ENCODE data around the gene RIPOR3.

Gene RIPOR3

GRCh38 chr20:50589548-50590347, 101.6 kb downstream of the RIPOR3 start:
- FAIRE-seq (no peak), DNase-seq (ENCODE audit: insufficient read length) (no peak)
- TF ChIP-seq POLR2AphosphoS5 (IDR thresholded peaks at IDR 0.05; ENCODE audit: low read depth, low read length), result no peak
- no peak for TF ChIP-seq TAF1 (IDR thresholded peaks at IDR 0.05; ENCODE audit: borderline replicate concordance, low read depth, low read length)
- TF ChIP-seq POLR2A (IDR thresholded peaks at IDR 0.05; ENCODE audit: low read depth, low read length), result no peak

GRCh38 chr20:50588034-50588736, 103.2 kb downstream of the RIPOR3 start:
- TF ChIP-seq POLR2A (IDR thresholded peaks at IDR 0.05; ENCODE audit: low read depth, low read length) (peak; percentile 30; the same call in 1 of the 2 replicates), TAF1 (IDR thresholded peaks at IDR 0.05; ENCODE audit: borderline replicate concordance, low read depth, low read length) (no peak), POLR2AphosphoS5 (IDR thresholded peaks at IDR 0.05; ENCODE audit: low read depth, low read length) (peak; percentile 18; the same call in 1 of the 2 replicates)
- DNase-seq (ENCODE audit: insufficient read length) (peak; percentile 81), FAIRE-seq (peak; percentile 51)

GRCh38 chr20:50587291-50587961, 103.9 kb downstream of the RIPOR3 start:
- FAIRE-seq, result no peak
- TF ChIP-seq TAF1 (IDR thresholded peaks at IDR 0.05; ENCODE audit: borderline replicate concordance, low read depth, low read length) (no peak), POLR2A (IDR thresholded peaks at IDR 0.05; ENCODE audit: low read depth, low read length) (no peak), POLR2AphosphoS5 (IDR thresholded peaks at IDR 0.05; ENCODE audit: low read depth, low read length) (no peak)
- DNase-seq (ENCODE audit: insufficient read length), result no peak

- no peak for FAIRE-seq
Measured at GRCh38 chr20:50586531-50587232, 104.7 kb downstream of the RIPOR3 start.

GRCh38 chr20:50585678-50586077, 105.7 kb downstream of the RIPOR3 start:
- FAIRE-seq, result no peak
- no peak for TF ChIP-seq POLR2A (IDR thresholded peaks at IDR 0.05; ENCODE audit: low read depth, low read length)
- TF ChIP-seq POLR2AphosphoS5 (IDR thresholded peaks at IDR 0.05; ENCODE audit: low read depth, low read length), result no peak

More at GRCh38 chr20:50586531-50587232, 104.7 kb downstream of the RIPOR3 start:
- TF ChIP-seq POLR2AphosphoS5 (IDR thresholded peaks at IDR 0.05; ENCODE audit: low read depth, low read length), result peak; percentile 50; the same call in 1 of the 2 replicates
- TF ChIP-seq POLR2A (IDR thresholded peaks at IDR 0.05; ENCODE audit: low read depth, low read length), result no peak
- no peak for TF ChIP-seq TAF1 (IDR thresholded peaks at IDR 0.05; ENCODE audit: borderline replicate concordance, low read depth, low read length)
- DNase-seq (ENCODE audit: insufficient read length), result no peak

GRCh38 chr20:50585214-50585613, 106.1 kb downstream of the RIPOR3 start:
- FAIRE-seq (no peak), DNase-seq (ENCODE audit: insufficient read length) (no peak)
- TF ChIP-seq POLR2AphosphoS5 (IDR thresholded peaks at IDR 0.05; ENCODE audit: low read depth, low read length), result no peak
- TF ChIP-seq POLR2A (IDR thresholded peaks at IDR 0.05; ENCODE audit: low read depth, low read length), result no peak
- TF ChIP-seq TAF1 (IDR thresholded peaks at IDR 0.05; ENCODE audit: borderline replicate concordance, low read depth, low read length), result no peak

More at GRCh38 chr20:50585678-50586077, 105.7 kb downstream of the RIPOR3 start:
- DNase-seq (ENCODE audit: insufficient read length), result no peak

GRCh38 chr20:50584687-50585086, 106.7 kb downstream of the RIPOR3 start:
- FAIRE-seq (no peak), DNase-seq (ENCODE audit: insufficient read length) (no peak)
- TF ChIP-seq POLR2A (IDR thresholded peaks at IDR 0.05; ENCODE audit: low read depth, low read length) (no peak), POLR2AphosphoS5 (IDR thresholded peaks at IDR 0.05; ENCODE audit: low read depth, low read length) (no peak), TAF1 (IDR thresholded peaks at IDR 0.05; ENCODE audit: borderline replicate concordance, low read depth, low read length) (no peak)

GRCh38 chr20:50583442-50584150, 107.7 kb downstream of the RIPOR3 start:
- no peak for TF ChIP-seq TAF1 (IDR thresholded peaks at IDR 0.05; ENCODE audit: borderline replicate concordance, low read depth, low read length)
- no peak for TF ChIP-seq POLR2AphosphoS5 (IDR thresholded peaks at IDR 0.05; ENCODE audit: low read depth, low read length)
- no peak for TF ChIP-seq POLR2A (IDR thresholded peaks at IDR 0.05; ENCODE audit: low read depth, low read length)
- DNase-seq (ENCODE audit: insufficient read length) (no peak), FAIRE-seq (no peak)

GRCh38 chr20:50582591-50583234, 108.6 kb downstream of the RIPOR3 start:
- DNase-seq (ENCODE audit: insufficient read length) (no peak), FAIRE-seq (no peak)
- TF ChIP-seq TAF1 (IDR thresholded peaks at IDR 0.05; ENCODE audit: borderline replicate concordance, low read depth, low read length), result no peak
- no peak for TF ChIP-seq POLR2AphosphoS5 (IDR thresholded peaks at IDR 0.05; ENCODE audit: low read depth, low read length)
- no peak for TF ChIP-seq POLR2A (IDR thresholded peaks at IDR 0.05; ENCODE audit: low read depth, low read length)

- TF ChIP-seq POLR2A (IDR thresholded peaks at IDR 0.05; ENCODE audit: low read depth, low read length) (no peak), TAF1 (IDR thresholded peaks at IDR 0.05; ENCODE audit: borderline replicate concordance, low read depth, low read length) (no peak), POLR2AphosphoS5 (IDR thresholded peaks at IDR 0.05; ENCODE audit: low read depth, low read length) (no peak)
- DNase-seq (ENCODE audit: insufficient read length) (no peak), FAIRE-seq (no peak)
Measured at GRCh38 chr20:50582092-50582491, 109.2 kb downstream of the RIPOR3 start.
